Left lung (tissue), 10 donors: ENCODE data around the gene TNNI3K. TPM values are rescaled to one million over a fixed set of nuclear protein-coding genes. Genes with fewer than 3 reads are reported as not detected.
A peak's percentile ranks its signal among the peaks of the same experiment; 100 is the strongest.

ENCODE experiments used
- ATAC-seq: fragments of 200-7000 bp; cut with Tn5 transposase; one replicate; pipeline ENCODE4 v1.9.1; 2020; ENCODE audit warnings: moderate library complexity
- DNase-seq, 4 donors: peaks; one replicate each; pipeline ENCODE4 v3.0.0-alpha.2; 2013 to 2020
- H3K27ac ChIP-seq, 2 donors: fragments of 200-600 bp; sonication (generic) in 1 of 2; one replicate each; pipeline versions ENCODE4 v1.5.0 to v1.8.0; 2020 to 2021
- H3K27me3 ChIP-seq, 2 donors: fragments of 200-600 bp; sonication (generic) in 1 of 2; one replicate each; pipeline versions ENCODE4 v1.5.0 to v1.8.0; 2020 to 2021
- H3K36me3 ChIP-seq, 2 donors: fragments of 200-600 bp; sonication (generic) in 1 of 2; one replicate each; pipeline versions ENCODE4 v1.5.0 to v1.8.0; 2020 to 2021
- H3K4me1 ChIP-seq, 2 donors: fragments of 200-600 bp; one replicate each; pipeline ENCODE4 v1.8.0; 2021
- H3K4me3 ChIP-seq, 2 donors: fragments of 200-600 bp; sonication (generic) in 1 of 2; one replicate each; pipeline versions ENCODE4 v1.5.0 to v1.8.0; 2020 to 2021; ENCODE audit warnings: mild to moderate bottlenecking in 1 of 2
- H3K9me3 ChIP-seq, 2 donors: fragments of 200-600 bp; sonication (generic) in 1 of 2; one replicate each; pipeline versions ENCODE4 v1.5.0 to v1.8.0; 2020 to 2021
- CTCF ChIP-seq, 2 donors: fragments of 200-600 bp; sonication (generic) in 1 of 2; IDR thresholded peaks; one replicate each; pipeline versions ENCODE4 v1.5.0 to v1.8.0; 2021; ENCODE audit warnings: antibody characterized with exemption in 2 of 2
- intact Hi-C, 2 donors: fragments of 100-400 bp; cut with DNase I; formaldehyde crosslinking; loops; one replicate each; pipeline versions ENCODE4 v1.11.2 to v1.14.2; 2022
- polyA plus RNA-seq, 6 donors: library from polyadenylated mRNA; unstranded; fragments of 120-200 nt; gene quantifications; one replicate each; pipeline ENCODE4 v1.2.1, GENCODE V29; 2013; ENCODE audit not compliant: insufficient read length in 6 of 6
- total RNA-seq, 2 donors: library from RNA; stranded (reverse); fragmentation: NEBNext Ultra II Directional; extraction: Animal tissue kit (Norgen Biotek cat#: 25700); gene quantifications; one replicate each; pipeline ENCODE4 v1.2.1, GENCODE V29; 2021
- donor health status: DM: no; HTN: yes; CAD: no.
- donor health status: DM: no; HTN: no; CAD: no.

TNNI3K gene
- total and polyA plus RNA-seq, 8 donors, result 0.38 to 2.0 (median 1.1) TPM

- TF ChIP-seq CTCF (IDR thresholded peaks at IDR 0.05), result no peak
- Histone ChIP-seq H3K4me1 (no peaks in the 10 kb centered on the region), H3K9me3 (no peaks in the 10 kb centered on the region), H3K27me3 (no peaks in the 10 kb centered on the region), H3K27ac (no peak overlapping the region), H3K36me3 (no peaks in the 10 kb centered on the region), H3K4me3 (no peak overlapping the region)
- DNase-seq, result peak in 2 of 4 donors; percentile 14 to 34
- intact Hi-C loops, result no loop called here
- peak; percentile 49 for ATAC-seq
Observed at GRCh38 chr1:74395571-74395970, 160.4 kb downstream of the TNNI3K start.

DNA sequence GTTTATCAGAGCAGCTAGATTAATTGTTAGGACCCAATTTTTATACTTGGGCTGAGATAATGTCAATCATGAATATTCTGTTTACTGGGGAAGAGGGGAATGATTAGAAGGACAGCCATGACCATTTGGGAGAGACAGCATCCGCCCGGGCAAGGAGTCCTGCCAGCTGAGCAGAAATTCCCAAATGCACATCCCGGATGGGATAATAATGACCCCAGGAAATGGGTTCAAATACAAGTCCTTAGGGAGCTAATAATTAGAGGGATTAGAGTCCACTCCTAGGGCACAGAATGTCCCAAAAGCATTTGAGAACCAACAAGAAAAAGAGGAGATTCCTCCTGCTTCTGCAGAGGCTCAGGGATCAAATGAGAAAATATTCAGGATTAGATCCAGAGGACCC, 161.3 kb downstream of the TNNI3K start:
- DNase-seq (no peak), ATAC-seq (no peak)
- Histone ChIP-seq H3K27me3 (no peaks in the 10 kb centered on the region), H3K4me1 (no peaks in the 10 kb centered on the region), H3K4me3 (no peak overlapping the region), H3K9me3 (no peaks in the 10 kb centered on the region), H3K27ac (no peak overlapping the region), H3K36me3 (no peaks in the 10 kb centered on the region)
- intact Hi-C loops, result no loop called here
- TF ChIP-seq CTCF (IDR thresholded peaks at IDR 0.05), result no peak

GRCh38 chr1:74396933-74397332, 161.7 kb downstream of the TNNI3K start:
- intact Hi-C loops, result no loop called here
- no peak for TF ChIP-seq CTCF (IDR thresholded peaks at IDR 0.05)
- Histone ChIP-seq H3K27me3 (no peaks in the 10 kb centered on the region), H3K27ac (no peak overlapping the region), H3K4me1 (no peaks in the 10 kb centered on the region), H3K4me3 (no peak overlapping the region), H3K9me3 (no peaks in the 10 kb centered on the region), H3K36me3 (no peaks in the 10 kb centered on the region)
- peak in 1 of 4 donors; percentile 28 for DNase-seq
- no peak for ATAC-seq

DNA sequence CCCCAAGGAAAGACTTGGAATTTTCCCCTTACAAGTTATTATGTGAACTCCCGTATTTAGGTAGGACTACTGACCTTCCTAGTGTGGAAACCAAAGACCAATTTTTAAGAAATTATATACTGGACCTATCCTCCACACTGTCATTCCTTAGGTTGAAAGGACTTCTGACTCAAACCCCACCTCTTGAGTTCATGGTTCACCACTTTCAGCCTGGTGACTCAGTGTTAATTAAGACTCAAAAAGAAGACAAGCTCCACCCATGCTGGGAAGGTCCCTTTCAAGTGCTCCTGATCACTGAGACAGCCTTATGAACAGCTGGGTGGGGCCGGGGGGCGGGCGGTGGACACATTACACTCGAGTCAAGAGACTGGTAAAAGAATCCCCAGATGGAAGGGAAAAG, 164.1 kb downstream of the TNNI3K start:
- no peak overlapping the region for H3K27ac ChIP-seq
- no peaks in the 10 kb centered on the region for H3K9me3 ChIP-seq
- no peaks in the 10 kb centered on the region for H3K36me3 ChIP-seq
- ATAC-seq (peak; percentile 12), DNase-seq (no peak)
- intact Hi-C loops, result no loop called here
- no peaks in the 10 kb centered on the region for H3K27me3 ChIP-seq
- no peaks in the 10 kb centered on the region for H3K4me1 ChIP-seq
- H3K4me3 ChIP-seq, result no peak overlapping the region
- TF ChIP-seq CTCF (IDR thresholded peaks at IDR 0.05), result no peak

GRCh38 chr1:74402873-74403272, 167.7 kb downstream of the TNNI3K start:
- no peak overlapping the region for H3K4me3 ChIP-seq
- H3K27me3 ChIP-seq, result no peaks in the 10 kb centered on the region
- intact Hi-C loops, result no loop called here
- TF ChIP-seq CTCF (IDR thresholded peaks at IDR 0.05), result no peak
- DNase-seq (no peak), ATAC-seq (no peak)
- H3K9me3 ChIP-seq, result no peaks in the 10 kb centered on the region
- no peaks in the 10 kb centered on the region for H3K36me3 ChIP-seq
- no peak overlapping the region for H3K27ac ChIP-seq
- no peaks in the 10 kb centered on the region for H3K4me1 ChIP-seq
